NB4 (cell line): ENCODE measurements around the gene MSX1.
A peak's percentile ranks its signal among the peaks of the same experiment; 100 is the strongest.

Experiments used
- DNase-seq: peaks from one replicate; pipeline ENCODE4 v3.0.0; 2010; ENCODE audit warnings: low read depth
- H3K4me3 ChIP-seq: one replicate; pipeline ENCODE4 v1.5.1; 2011; ENCODE audit warnings: mild to moderate bottlenecking, low read depth, low read length, moderate library complexity
- CTCF ChIP-seq: IDR thresholded peaks from one replicate; pipeline ENCODE4 v1.5.1; 2012; ENCODE audit warnings: low read depth, low read length
- MAX ChIP-seq: IDR thresholded peaks from 2 replicates; pipeline ENCODE4 v1.6.1; 2011; ENCODE audit warnings: low read depth, low read length
- MYC ChIP-seq: IDR thresholded peaks from 2 replicates; pipeline ENCODE4 v1.6.1; 2011; ENCODE audit warnings: low read depth, low read length
- POLR2A ChIP-seq: IDR thresholded peaks from 2 replicates; pipeline ENCODE4 v1.6.1; 2011; ENCODE audit warnings: mild to moderate bottlenecking; ENCODE audit not compliant: insufficient read length; ENCODE audit errors: extremely low read depth

The MSX1 gene

GRCh38 chr4:4866124-4866865 lies 6.8 kb downstream of the MSX1 start:
- TF ChIP-seq POLR2A, result no peak
- no peak for TF ChIP-seq MAX
- no peak for TF ChIP-seq CTCF
- no peak for DNase-seq
- H3K4me3 ChIP-seq, result no peak overlapping the region

GRCh38 chr4:4866866-4867374 lies 7.5 kb downstream of the MSX1 start:
- no peak for DNase-seq
- TF ChIP-seq MYC, result no peak
- TF ChIP-seq POLR2A, result no peak
- TF ChIP-seq MAX, result no peak
- no peak for TF ChIP-seq CTCF
- H3K4me3 ChIP-seq, result no peak overlapping the region

GRCh38 chr4:4867375-4868039 lies 8.0 kb downstream of the MSX1 start:
- no peak for TF ChIP-seq MAX
- TF ChIP-seq MYC, result no peak
- no peak for TF ChIP-seq POLR2A
- TF ChIP-seq CTCF, result no peak
- peak; percentile 35 for DNase-seq
- H3K4me3 ChIP-seq, result no peak overlapping the region

- TF ChIP-seq POLR2A (no peak), MAX (no peak)
- H3K4me3 ChIP-seq, result no peak overlapping the region
- DNase-seq, result no peak
Observed at GRCh38 chr4:4868040-4868757, 8.7 kb downstream of the MSX1 start.

- DNase-seq, result no peak
- TF ChIP-seq POLR2A (no peak), MYC (no peak), CTCF (no peak), MAX (no peak)
Observed at GRCh38 chr4:4868758-4869723, 9.6 kb downstream of the MSX1 start.

More at GRCh38 chr4:4868758-4869723, 9.6 kb downstream of the MSX1 start:
- no peak overlapping the region for H3K4me3 ChIP-seq
